Measurements from ENCODE around the gene C1QB.

Gene C1QB, protein sequence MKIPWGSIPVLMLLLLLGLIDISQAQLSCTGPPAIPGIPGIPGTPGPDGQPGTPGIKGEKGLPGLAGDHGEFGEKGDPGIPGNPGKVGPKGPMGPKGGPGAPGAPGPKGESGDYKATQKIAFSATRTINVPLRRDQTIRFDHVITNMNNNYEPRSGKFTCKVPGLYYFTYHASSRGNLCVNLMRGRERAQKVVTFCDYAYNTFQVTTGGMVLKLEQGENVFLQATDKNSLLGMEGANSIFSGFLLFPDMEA

DNA sequence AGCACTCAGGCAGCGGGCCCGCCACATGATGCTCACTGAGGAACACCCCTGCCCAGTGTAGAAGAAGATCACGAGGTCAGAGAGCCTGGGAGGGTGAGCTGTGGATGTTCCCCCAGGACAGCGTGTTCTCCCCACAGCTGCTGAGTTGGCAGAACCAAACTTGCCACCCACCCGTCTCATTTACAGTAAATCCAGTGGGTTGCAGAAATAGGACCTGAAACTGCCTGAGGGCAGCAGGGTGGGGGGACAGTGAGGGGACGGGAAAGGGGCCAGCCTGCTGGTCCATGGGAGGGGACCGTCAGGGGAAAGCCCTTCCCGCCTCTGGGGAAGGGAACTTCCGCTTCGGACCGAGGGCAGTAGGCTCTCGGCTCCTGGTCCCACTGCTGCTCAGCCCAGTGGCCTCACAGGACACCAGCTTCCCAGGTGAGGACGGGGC, at the start of gene C1QB:
Gene C1QB, plus strand, starts transcription at position 356 of the 436 bp plus-strand sequence. CDS start 6,227 bp downstream, outside the sequence.
- no peak for FAIRE-seq
- TF ChIP-seq, protein P1, sequence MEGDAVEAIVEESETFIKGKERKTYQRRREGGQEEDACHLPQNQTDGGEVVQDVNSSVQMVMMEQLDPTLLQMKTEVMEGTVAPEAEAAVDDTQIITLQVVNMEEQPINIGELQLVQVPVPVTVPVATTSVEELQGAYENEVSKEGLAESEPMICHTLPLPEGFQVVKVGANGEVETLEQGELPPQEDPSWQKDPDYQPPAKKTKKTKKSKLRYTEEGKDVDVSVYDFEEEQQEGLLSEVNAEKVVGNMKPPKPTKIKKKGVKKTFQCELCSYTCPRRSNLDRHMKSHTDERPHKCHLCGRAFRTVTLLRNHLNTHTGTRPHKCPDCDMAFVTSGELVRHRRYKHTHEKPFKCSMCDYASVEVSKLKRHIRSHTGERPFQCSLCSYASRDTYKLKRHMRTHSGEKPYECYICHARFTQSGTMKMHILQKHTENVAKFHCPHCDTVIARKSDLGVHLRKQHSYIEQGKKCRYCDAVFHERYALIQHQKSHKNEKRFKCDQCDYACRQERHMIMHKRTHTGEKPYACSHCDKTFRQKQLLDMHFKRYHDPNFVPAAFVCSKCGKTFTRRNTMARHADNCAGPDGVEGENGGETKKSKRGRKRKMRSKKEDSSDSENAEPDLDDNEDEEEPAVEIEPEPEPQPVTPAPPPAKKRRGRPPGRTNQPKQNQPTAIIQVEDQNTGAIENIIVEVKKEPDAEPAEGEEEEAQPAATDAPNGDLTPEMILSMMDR (IDR thresholded peaks at IDR 0.05; ENCODE audit: insufficient read depth, missing control alignments): no peak
- DNase-seq (ENCODE audit: insufficient read length, low spot score): no peak

DNA sequence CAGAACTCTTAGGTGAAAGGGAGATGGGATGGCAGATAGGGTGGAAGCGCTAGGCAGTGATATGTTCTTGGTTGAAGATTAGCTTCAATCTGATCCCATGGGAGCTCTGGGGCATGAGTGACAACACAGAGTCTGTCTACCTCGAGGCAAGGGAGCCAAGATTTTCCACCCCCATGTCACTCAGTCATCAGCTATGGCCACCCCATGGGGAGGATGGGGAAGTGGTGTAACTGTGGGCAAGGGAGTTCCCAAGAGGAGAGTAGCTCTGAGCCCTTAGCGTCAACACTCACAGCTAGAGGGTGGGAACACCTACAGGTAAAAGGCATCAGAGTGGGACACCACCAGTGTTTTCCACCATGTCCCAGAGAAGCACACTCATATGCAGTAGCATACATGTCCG, 46.9 kb upstream of the C1QB start:
- FAIRE-seq: no peak

GRCh38 chr1:22607154-22607553, 45.9 kb upstream of the C1QB start:
- TF ChIP-seq, protein P1 (IDR thresholded peaks at IDR 0.05; ENCODE audit: insufficient read depth, missing control alignments): no peak
- DNase-seq (ENCODE audit: insufficient read length, low spot score): no peak
- no peak for FAIRE-seq

More for the DNA sequence above, 46.9 kb upstream of the C1QB start:
- TF ChIP-seq, protein P1 (IDR thresholded peaks at IDR 0.05; ENCODE audit: insufficient read depth, missing control alignments): no peak
- no peak for DNase-seq (ENCODE audit: insufficient read length, low spot score)

GRCh38 chr1:22608361-22608760, 44.7 kb upstream of the C1QB start:
- no peak for DNase-seq (ENCODE audit: insufficient read length, low spot score)
- no peak for FAIRE-seq
- TF ChIP-seq, protein P1 (IDR thresholded peaks at IDR 0.05; ENCODE audit: insufficient read depth, missing control alignments): no peak

- DNase-seq (ENCODE audit: insufficient read length, low spot score) (no peak), FAIRE-seq (no peak)
- TF ChIP-seq, protein P1 (IDR thresholded peaks at IDR 0.05; ENCODE audit: insufficient read depth, missing control alignments): no peak
These were observed 43.7 kb upstream of the C1QB start for GRCh38 chr1:22609291-22609690.

- TF ChIP-seq, protein P1 (IDR thresholded peaks at IDR 0.05; ENCODE audit: insufficient read depth, missing control alignments): no peak
- DNase-seq (ENCODE audit: insufficient read length, low spot score) (no peak), FAIRE-seq (no peak)
These were observed 41.5 kb upstream of the C1QB start for GRCh38 chr1:22611530-22611947.
